SU-DHL-6 (cell line): ENCODE measurements around the gene SLC6A11.

Experiments
- H2AFZ ChIP-seq: fragments of 200-600 bp; sonication (generic); 2 replicates; pipeline ENCODE4 v1.6.1; 2014; ENCODE audit warnings: low read depth, mild to moderate bottlenecking, moderate library complexity, mixed read lengths, antibody characterized with exemption, low read length; ENCODE audit not compliant: severe bottlenecking
- H3F3A ChIP-seq: fragments of 200-600 bp; shearing (Covaris generic); 2 replicates; pipeline ENCODE4 v1.6.0; 2016; ENCODE audit warnings: antibody characterized with exemption, mild to moderate bottlenecking; ENCODE audit not compliant: insufficient read depth
- H3K27ac ChIP-seq: fragments of 200-600 bp; sonication (generic); 2 replicates; pipeline ENCODE4 v1.5.1; 2016; ENCODE audit warnings: low read depth, mild to moderate bottlenecking, low read length, moderate library complexity, mixed read lengths
- H3K27me3 ChIP-seq: fragments of 200-600 bp; sonication (generic), shearing (Covaris generic); 2 replicates; pipeline ENCODE4 v1.6.0; 2014; ENCODE audit warnings: mild to moderate bottlenecking, low read length
- H3K36me3 ChIP-seq: fragments of 200-600 bp; sonication (generic); 2 replicates; pipeline ENCODE4 v1.6.1; 2014; ENCODE audit warnings: mild to moderate bottlenecking, low read length, mixed read lengths
- H3K4me2 ChIP-seq: fragments of 300-600, 200-600 bp; shearing (Covaris generic), sonication (generic); 2 replicates; pipeline ENCODE4 v1.6.0; 2014; ENCODE audit warnings: low read length, low read depth, mild to moderate bottlenecking; ENCODE audit not compliant: poor library complexity, severe bottlenecking
- H3K4me3 ChIP-seq: fragments of 200-600 bp; sonication (generic); 2 replicates; pipeline ENCODE4 v1.5.1; 2014; ENCODE audit warnings: antibody characterized with exemption, low read length, mild to moderate bottlenecking, mixed read lengths; ENCODE audit not compliant: insufficient read depth, poor library complexity, severe bottlenecking
- H3K79me2 ChIP-seq: fragments of 200-600 bp; sonication (generic); 2 replicates; pipeline ENCODE4 v1.6.1; 2014; ENCODE audit warnings: mild to moderate bottlenecking, low read length, moderate library complexity; ENCODE audit not compliant: insufficient read depth
- H3K9ac ChIP-seq: fragments of 200-600 bp; sonication (generic); 2 replicates; pipeline ENCODE4 v1.7.0; 2014; ENCODE audit warnings: mild to moderate bottlenecking, low read length
- H3K9me2 ChIP-seq: fragments of 200-600 bp; sonication (generic); replicated peaks from 2 replicates; pipeline ENCODE4 v1.6.1; 2014; ENCODE audit warnings: low read length; ENCODE audit not compliant: insufficient read depth
- H3K9me3 ChIP-seq: fragments of 200-600 bp; sonication (generic); 2 replicates; pipeline ENCODE4 v1.6.1; 2014; ENCODE audit warnings: low read length, mixed read lengths; ENCODE audit not compliant: insufficient read depth
- H4K20me1 ChIP-seq: fragments of 200-600 bp; sonication (generic); 2 replicates; pipeline ENCODE4 v1.6.1; 2014; ENCODE audit warnings: low read depth, mild to moderate bottlenecking, antibody characterized with exemption, low read length, moderate library complexity, mixed read lengths
- CTCF ChIP-seq: fragments of 200-600 bp; sonication (generic); IDR thresholded peaks from one replicate; pipeline ENCODE4 v1.5.1; 2017; ENCODE audit warnings: antibody characterized with exemption, mild to moderate bottlenecking, low read length, moderate library complexity; ENCODE audit not compliant: insufficient read depth, poor library complexity, severe bottlenecking
- EZH2phosphoT487 ChIP-seq: fragments of 200-600 bp; sonication (generic), shearing (Covaris generic); conservative IDR thresholded peaks from 2 replicates; pipeline ENCODE4 v1.6.1; 2018; ENCODE audit warnings: mild to moderate bottlenecking, antibody characterized with exemption, low read length, moderate library complexity, mixed read lengths

Gene SLC6A11

GRCh38 chr3:10964537-10965167 lies 148.6 kb downstream of the SLC6A11 start:
- H3K9me3 ChIP-seq = no peaks in the 10 kb centered on the region
- no peaks in the 10 kb centered on the region for H3K79me2 ChIP-seq
- no peaks in the 10 kb centered on the region for H3K27me3 ChIP-seq
- no peaks in the 10 kb centered on the region for H4K20me1 ChIP-seq
- H3K4me3 ChIP-seq = no peak overlapping the region
- H3K36me3 ChIP-seq = no peaks in the 10 kb centered on the region
- no peak overlapping the region for H3K27ac ChIP-seq
- TF ChIP-seq EZH2phosphoT487 (no peak), CTCF (no peak)
- no peak overlapping the region for H3K9ac ChIP-seq
- H2AFZ ChIP-seq = no peak overlapping the region
- no peaks in the 10 kb centered on the region for H3F3A ChIP-seq
- no peaks in the 10 kb centered on the region for H3K9me2 ChIP-seq
- no peak overlapping the region for H3K4me2 ChIP-seq

- no peaks in the 10 kb centered on the region for H3K9me3 ChIP-seq
- H3K27ac ChIP-seq = no peak overlapping the region
- H3K9ac ChIP-seq = no peak overlapping the region
- H3K27me3 ChIP-seq = no peaks in the 10 kb centered on the region
- no peaks in the 10 kb centered on the region for H4K20me1 ChIP-seq
- H3K4me2 ChIP-seq = no peak overlapping the region
- H3K79me2 ChIP-seq = no peaks in the 10 kb centered on the region
- no peaks in the 10 kb centered on the region for H3K9me2 ChIP-seq
- TF ChIP-seq EZH2phosphoT487 (no peak), CTCF (no peak)
- no peaks in the 10 kb centered on the region for H3K36me3 ChIP-seq
- H3F3A ChIP-seq = no peaks in the 10 kb centered on the region
- no peak overlapping the region for H2AFZ ChIP-seq
- no peak overlapping the region for H3K4me3 ChIP-seq
Observed at GRCh38 chr3:10968401-10968800, 152.4 kb downstream of the SLC6A11 start.

- H3K27me3 ChIP-seq = no peaks in the 10 kb centered on the region
- H3K9me2 ChIP-seq = no peaks in the 10 kb centered on the region
- H3K79me2 ChIP-seq = no peaks in the 10 kb centered on the region
- no peak overlapping the region for H3K9ac ChIP-seq
- no peaks in the 10 kb centered on the region for H3K9me3 ChIP-seq
- no peak overlapping the region for H2AFZ ChIP-seq
- H3K4me3 ChIP-seq = no peak overlapping the region
- no peak overlapping the region for H3K27ac ChIP-seq
- no peaks in the 10 kb centered on the region for H3K36me3 ChIP-seq
- TF ChIP-seq EZH2phosphoT487 (no peak), CTCF (no peak)
- no peak overlapping the region for H3K4me2 ChIP-seq
- no peaks in the 10 kb centered on the region for H4K20me1 ChIP-seq
- H3F3A ChIP-seq = no peaks in the 10 kb centered on the region
Observed at GRCh38 chr3:10970306-10970960, 154.4 kb downstream of the SLC6A11 start.
